Bronchial epithelial cell (primary cell): Measurements from ENCODE around the gene LSM12. TPM values are rescaled to one million over a fixed set of nuclear protein-coding genes. Genes with fewer than 3 reads are reported as not detected.

Experiments
- DNase-seq: peaks from one replicate; pipeline ENCODE4 v3.0.0-alpha.2; 2010; ENCODE audit warnings: low read depth
- FAIRE-seq: peaks from 2 replicates; lab custom pipeline; 2011; peaks lifted over from hg19 to GRCh38; lab: Jason Lieb, UNC
- H3K27me3 ChIP-seq: 2 replicates; pipeline ENCODE4 v1.5.1; 2011; ENCODE audit warnings: low read length; ENCODE audit not compliant: control insufficient read depth, insufficient read depth
- H3K36me3 ChIP-seq: 2 replicates; pipeline ENCODE4 v1.5.1; 2011; ENCODE audit warnings: low read length; ENCODE audit not compliant: control insufficient read depth, insufficient read depth
- H3K4me3 ChIP-seq: 2 replicates; pipeline ENCODE4 v1.5.1; 2011; ENCODE audit warnings: mild to moderate bottlenecking, low read depth, low read length, control low read depth
- CTCF ChIP-seq: IDR thresholded peaks from 2 replicates; pipeline ENCODE4 v1.5.1; 2011; ENCODE audit warnings: mild to moderate bottlenecking, moderate library complexity, low read length, control low read depth, inconsistent platforms; ENCODE audit not compliant: insufficient read depth, severe bottlenecking
- total RNA-seq: library from RNA; depleted of rRNA; stranded (reverse); fragments of >200 nt; gene quantifications from 2 replicates; pipeline ENCODE4 v1.2.1, GENCODE V29; 2014

Gene LSM12
- total RNA-seq, 1 donor from 2014 or later, result 20.3 TPM

- DNase-seq (peak; percentile 50), FAIRE-seq (no peak)
- peaks cover 18% of the 10 kb centered on the region for H3K36me3 ChIP-seq
- H3K27me3 ChIP-seq, result no peaks in the 10 kb centered on the region
- no peak for TF ChIP-seq CTCF
- peak overlapping the region; percentile 70 for H3K4me3 ChIP-seq
These were observed 61.5 kb downstream of the LSM12 start for GRCh38 chr17:44004761-44005526.

GRCh38 chr17:44004077-44004760 is 62.3 kb downstream of the LSM12 start, which contains the start of gene NAGS:
Gene NAGS, plus strand, starts transcription at chr17:44004622. Its CDS starts 42 bp downstream, at chr17:44004664.
- H3K27me3 ChIP-seq, result no peaks in the 10 kb centered on the region
- no peak for FAIRE-seq
- peaks cover 13% of the 10 kb centered on the region for H3K36me3 ChIP-seq
- TF ChIP-seq CTCF, result no peak
- H3K4me3 ChIP-seq, result peak within 1 kb of the TSS; percentile 70
- DNase-seq, result peak; percentile 39

DNA sequence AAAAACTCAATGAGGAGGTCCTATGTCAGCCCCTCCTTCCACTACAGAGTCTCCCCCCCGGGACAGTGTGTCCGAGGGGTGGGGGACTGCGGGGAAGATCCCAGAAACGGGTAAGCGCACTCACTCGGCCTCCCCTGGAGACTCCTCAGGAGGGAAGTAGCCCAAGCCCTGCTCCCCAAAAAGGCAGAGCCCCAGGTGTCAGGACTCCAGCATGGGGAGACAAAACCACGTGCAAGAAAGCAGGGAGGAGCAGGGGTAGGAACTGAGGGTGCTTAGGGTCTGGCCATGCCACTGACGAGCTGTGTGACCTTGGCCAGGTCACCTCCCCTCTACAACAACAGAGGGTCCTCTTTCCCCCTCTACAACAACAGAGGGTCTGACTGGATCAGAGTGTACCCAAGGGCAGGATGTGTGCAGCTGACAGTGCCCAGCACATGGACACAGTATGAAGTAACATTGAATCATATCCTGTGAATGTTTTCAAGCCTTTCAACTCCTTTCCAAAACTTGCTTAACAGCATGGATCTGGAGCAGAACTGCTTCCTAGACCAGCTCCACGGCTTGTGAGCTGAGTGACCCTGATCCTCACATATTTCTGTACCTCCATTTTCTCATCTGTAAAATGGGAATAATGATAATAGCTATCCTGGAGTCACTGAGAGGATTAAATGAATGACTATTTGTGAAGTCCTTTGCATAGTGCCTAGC is 64.2 kb downstream of the LSM12 start:
- FAIRE-seq (peak; percentile 66), DNase-seq (peak; percentile 90)
- H3K27me3 ChIP-seq, result no peaks in the 10 kb centered on the region
- TF ChIP-seq CTCF, result no peak
- no peak overlapping the region for H3K4me3 ChIP-seq
- H3K36me3 ChIP-seq, result no peaks in the 10 kb centered on the region

- Histone ChIP-seq H3K27me3 (no peaks in the 10 kb centered on the region), H3K4me3 (no peak overlapping the region), H3K36me3 (no peaks in the 10 kb centered on the region)
- DNase-seq (no peak), FAIRE-seq (no peak)
- TF ChIP-seq CTCF, result no peak
These were observed 65.0 kb downstream of the LSM12 start for GRCh38 chr17:44001461-44001920.

DNA sequence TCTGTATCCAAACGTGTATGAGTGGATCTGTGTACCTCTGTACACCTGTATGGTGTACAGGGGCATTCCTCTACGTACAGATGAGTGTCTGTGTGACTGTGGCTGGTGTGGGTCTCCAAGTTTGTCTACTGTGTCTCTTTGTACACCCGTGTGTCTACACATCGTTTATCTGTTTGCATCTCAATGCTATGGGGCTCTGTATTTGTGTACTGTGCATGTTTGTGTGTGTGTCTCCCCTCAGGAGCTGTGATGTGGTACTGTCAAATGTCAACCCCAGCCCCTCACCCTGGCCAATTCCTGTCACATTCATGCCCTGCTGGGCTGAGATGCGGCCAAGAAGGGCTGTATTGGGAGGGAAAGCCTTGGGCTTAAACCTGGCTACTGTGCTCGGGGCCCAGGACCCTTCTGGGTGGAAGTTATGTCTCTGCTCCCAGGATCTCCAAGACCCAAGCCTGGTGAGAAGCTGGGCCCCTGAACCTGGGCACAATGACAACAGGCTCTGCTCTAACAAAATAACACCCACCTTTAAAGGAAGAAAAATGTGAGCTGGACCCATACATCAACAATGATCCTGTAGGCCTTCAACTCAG is 65.5 kb downstream of the LSM12 start:
- DNase-seq (no peak), FAIRE-seq (no peak)
- Histone ChIP-seq H3K36me3 (no peaks in the 10 kb centered on the region), H3K4me3 (no peak overlapping the region), H3K27me3 (no peaks in the 10 kb centered on the region)
- no peak for TF ChIP-seq CTCF
